ENCODE measurements around the gene CNST. TPM values are rescaled to one million over a fixed set of nuclear protein-coding genes. Genes with fewer than 3 reads are reported as not detected.

Gene CNST
- total RNA-seq, 1 experiment from 2014 or later, result 19.8 TPM

GRCh38 chr1:246703581-246703980, 137.3 kb downstream of the CNST start:
- H3K23ac ChIP-seq (ENCODE audit: insufficient read length, low read depth, low read length), result no peak overlapping the region
- H3K4me1 Mint-ChIP-seq, result peaks cover 0 to 4% of the 10 kb centered on the region in 2 experiments; a peak in 2 of 4 replicates
- H3K36me3 Mint-ChIP-seq (ENCODE audit: insufficient read depth in 1 of 3, low read depth in 3 of 3), result no peaks in the 10 kb centered on the region
- no peak overlapping the region for H2BK12ac ChIP-seq (ENCODE audit: insufficient read length, low read depth, low read length)
- no peak overlapping the region for H3T11ph ChIP-seq (ENCODE audit: low read length)
- H3K4ac ChIP-seq (ENCODE audit: low read depth, low read length), result no peak overlapping the region
- no peaks in the 10 kb centered on the region for H3K23me2 ChIP-seq (ENCODE audit: insufficient read length, low read depth, low read length, poor library complexity, severe bottlenecking)
- H3K79me2 ChIP-seq (ENCODE audit: insufficient read depth, low read length), result no peaks in the 10 kb centered on the region
- no peak overlapping the region for H2AK5ac ChIP-seq (ENCODE audit: insufficient read length, low read length)
- H3K27me3 ChIP-seq (ENCODE audit: insufficient read depth, low read length), result no peaks in the 10 kb centered on the region
- H3K18ac ChIP-seq (ENCODE audit: insufficient read length, low read depth, low read length), result no peak overlapping the region
- H3K56ac ChIP-seq (ENCODE audit: insufficient read length, low read depth, low read length), result no peak overlapping the region
- DNase-seq, result no peak
- H3K4me2 ChIP-seq (ENCODE audit: insufficient read depth, insufficient read length, low read length), result no peak overlapping the region
- H4K91ac ChIP-seq (ENCODE audit: insufficient read length, low read depth, low read length), result no peak overlapping the region
- H3K4me3 Mint-ChIP-seq, result no peak overlapping the region
- WGBS (ENCODE audit: extremely low coverage, insufficient read length, low lambda C conversion rate), result no CpG with 5 or more reads among the region's 8 CpGs
- no peaks in the 10 kb centered on the region for H3K79me1 ChIP-seq (ENCODE audit: insufficient read depth, low read depth, low read length, poor library complexity, severe bottlenecking)
- peaks cover 3% of the 10 kb centered on the region for H3K27me3 Mint-ChIP-seq (ENCODE audit: low read depth)
- H3K9ac ChIP-seq (ENCODE audit: extremely low read depth, insufficient read length, low read length), result no peak overlapping the region
- no peaks in the 10 kb centered on the region for H3K9me3 Mint-ChIP-seq
- H4K20me1 ChIP-seq (ENCODE audit: control insufficient read depth, insufficient read depth, insufficient read length), result no peaks in the 10 kb centered on the region
- no peak overlapping the region for H3K27ac ChIP-seq (ENCODE audit: insufficient read length, low read depth, low read length)
- no peaks in the 10 kb centered on the region for H3K4me1 ChIP-seq (ENCODE audit: insufficient read depth, low read length)
- no peak for TF ChIP-seq CTCF (conservative IDR thresholded peaks at IDR 0.05)
- no peak overlapping the region for H3K14ac ChIP-seq (ENCODE audit: insufficient read depth, low read length)
- H3K27ac Mint-ChIP-seq, result no peak overlapping the region
- no peak overlapping the region for H2BK5ac ChIP-seq (ENCODE audit: insufficient read length, low read length)
- H4K8ac ChIP-seq (replicated peaks; ENCODE audit: insufficient read length, low read depth, low read length), result no peak overlapping the region
- H2AFZ ChIP-seq (ENCODE audit: low read length), result no peak overlapping the region
- H3K9me3 ChIP-seq (ENCODE audit: control insufficient read depth, low read depth, low read length), result no peaks in the 10 kb centered on the region
- H2BK120ac ChIP-seq (ENCODE audit: low read depth, low read length, poor library complexity, severe bottlenecking), result no peak overlapping the region
- no peak overlapping the region for H4K5ac ChIP-seq (ENCODE audit: insufficient read length, low read depth, low read length)
- H2BK15ac ChIP-seq (ENCODE audit: low read depth, low read length), result no peak overlapping the region
- H2BK20ac ChIP-seq (ENCODE audit: low read depth, low read length, poor library complexity, severe bottlenecking), result no peak overlapping the region
